ENCODE measurements around the gene SPINT1. TPM values are rescaled to one million over a fixed set of nuclear protein-coding genes. Genes with fewer than 3 reads are reported as not detected.

SPINT1 gene
- 1 to 10 TPM; 1.7 to 3.2 TPM for total RNA-seq
- long read RNA-seq, donor 1, partial matches to known transcripts, result 1 of 2 reads
- long read RNA-seq, donor 1, other reads (novel, unspliced or antisense), result 0 of 2 reads
- long read RNA-seq, donor 2, transcript SPINT1-201 (11 exons, 3,056 nt), result major isoform, 5 of 12 reads
- long read RNA-seq, donor 2, partial matches to known transcripts, result 1 of 12 reads
- long read RNA-seq, donor 2, other reads (novel, unspliced or antisense), result 4 of 12 reads

GRCh38 chr15:40843885-40844695, at the start of gene SPINT1:
TSS of gene SPINT1 (plus strand) at chr15:40844048. CDS start at chr15:40844555, 507 bp downstream.
- intact Hi-C loops (cut with DNase I), result no loop called here
- DNase-seq (ENCODE audit: low spot score), result no peak

GRCh38 chr15:40796041-40796440, 47.8 kb upstream of the SPINT1 start:
- intact Hi-C loops (cut with DNase I), result no loop called here
- no peak for DNase-seq (ENCODE audit: low spot score)

GRCh38 chr15:40796512-40796911, 47.3 kb upstream of the SPINT1 start:
- DNase-seq (ENCODE audit: low spot score), result no peak
- intact Hi-C loops (cut with DNase I), result no loop called here

GRCh38 chr15:40799523-40799922, 44.3 kb upstream of the SPINT1 start:
- DNase-seq (ENCODE audit: low spot score), result no peak
- intact Hi-C loops (cut with DNase I), result no loop called here

- no peak for DNase-seq (ENCODE audit: low spot score)
- intact Hi-C loops (cut with DNase I), result no loop called here
These were observed 40.8 kb upstream of the SPINT1 start for GRCh38 chr15:40803076-40803475.

GRCh38 chr15:40803688-40804087, 40.2 kb upstream of the SPINT1 start:
- intact Hi-C loops (cut with DNase I), result no loop called here
- DNase-seq (ENCODE audit: low spot score), result no peak

GRCh38 chr15:40806672-40807027, 37.2 kb upstream of the SPINT1 start:
- intact Hi-C loops (cut with DNase I), result no loop called here
- no peak for DNase-seq (ENCODE audit: low spot score)

GRCh38 chr15:40807028-40807887, 36.6 kb upstream of the SPINT1 start, which contains the start of the genes DNAJC17 and ZFYVE19:
TSS of gene DNAJC17 (minus strand) at chr15:40807473. CDS start at chr15:40807446, 27 bp downstream.
TSS of gene ZFYVE19 (plus strand) at chr15:40807089. CDS start at chr15:40807590, 501 bp downstream.
- intact Hi-C loops (cut with DNase I), result no loop called here

GRCh38 chr15:40807888-40808461, 35.9 kb upstream of the SPINT1 start:
- DNase-seq (ENCODE audit: low spot score), result no peak
- intact Hi-C loops (cut with DNase I), result no loop called here

More at GRCh38 chr15:40807028-40807887, 36.6 kb upstream of the SPINT1 start, which contains the start of the genes DNAJC17 and ZFYVE19:
- DNase-seq (ENCODE audit: low spot score), result peak; percentile 99

GRCh38 chr15:40808861-40809450, 34.9 kb upstream of the SPINT1 start:
- intact Hi-C loops (cut with DNase I), result no loop called here
- no peak for DNase-seq (ENCODE audit: low spot score)

GRCh38 chr15:40812721-40813425, 31.0 kb upstream of the SPINT1 start:
- intact Hi-C loops (cut with DNase I), result no loop called here
- no peak for DNase-seq (ENCODE audit: low spot score)

- DNase-seq (ENCODE audit: low spot score), result no peak
These were observed 28.7 kb upstream of the SPINT1 start for GRCh38 chr15:40815042-40815698.

GRCh38 chr15:40819048-40819447, 24.8 kb upstream of the SPINT1 start:
- intact Hi-C loops (cut with DNase I), result no loop called here
- DNase-seq (ENCODE audit: low spot score), result no peak

More at GRCh38 chr15:40815042-40815698, 28.7 kb upstream of the SPINT1 start:
- intact Hi-C loops (cut with DNase I), result no loop called here

- intact Hi-C loops (cut with DNase I), result no loop called here
- no peak for DNase-seq (ENCODE audit: low spot score)
These were observed 22.7 kb upstream of the SPINT1 start for GRCh38 chr15:40821195-40821594.

- DNase-seq (ENCODE audit: low spot score), result no peak
- intact Hi-C loops (cut with DNase I), result no loop called here
These were observed 20.1 kb upstream of the SPINT1 start for GRCh38 chr15:40823572-40824343.

GRCh38 chr15:40825661-40826422, 18.0 kb upstream of the SPINT1 start:
- intact Hi-C loops (cut with DNase I), result no loop called here

More at GRCh38 chr15:40825661-40826422, 18.0 kb upstream of the SPINT1 start:
- no peak for DNase-seq (ENCODE audit: low spot score)
